ENCODE measurements around the gene MAEA. TPM values are rescaled to one million over a fixed set of nuclear protein-coding genes. Genes with fewer than 3 reads are reported as not detected.

MAEA gene
- total and polyA plus RNA-seq, 2 experiments from 2014 or later, result 49.8 to 99.0 TPM

GRCh38 chr4:1366371-1367229 lies 76.9 kb downstream of the MAEA start:
- Histone ChIP-seq H3K27me3 (ENCODE audit: insufficient read depth) (no peaks in the 10 kb centered on the region), H3F3A (replicated peaks; ENCODE audit: low read depth) (no peaks in the 10 kb centered on the region), H3K4me1 (ENCODE audit: insufficient read depth) (no peaks in the 10 kb centered on the region), H4K20me1 (replicated peaks; ENCODE audit: insufficient read depth) (no peaks in the 10 kb centered on the region; the same call in 1 of the 2 replicates), H3K4me2 (no peak overlapping the region), H3K9me2 (ENCODE audit: insufficient read depth) (no peaks in the 10 kb centered on the region), H3K4me3 (no peak overlapping the region), H3K27ac (ENCODE audit: low read depth) (no peak overlapping the region), H2AFZ (no peak overlapping the region), H3K79me2 (replicated peaks; ENCODE audit: insufficient read depth) (no peaks in the 10 kb centered on the region), H3K36me3 (ENCODE audit: insufficient read depth) (no peaks in the 10 kb centered on the region)
- Mint-ChIP-seq H3K36me3 (ENCODE audit: low read depth) (no peaks in the 10 kb centered on the region), H3K4me1 (no peaks in the 10 kb centered on the region; the same call in 1 of the 3 replicates), H3K9me3 (no peaks in the 10 kb centered on the region; the same call in 2 of the 3 replicates), H3K4me3 (no peak overlapping the region), H3K27me3 (ENCODE audit: insufficient read depth, low read depth, poor library complexity) (peaks cover 6% of the 10 kb centered on the region), H3K27ac (peak overlapping the region; percentile 40; the same call in 1 of the 2 replicates)
- DNase-seq (ENCODE audit: low spot score), result no peak
- TF ChIP-seq EZH2 (IDR thresholded peaks at IDR 0.05; ENCODE audit: low read depth, unreplicated experiment) (no peak), ETS1 (IDR thresholded peaks at IDR 0.05) (no peak), JUNB (IDR thresholded peaks at IDR 0.05; ENCODE audit: unreplicated experiment) (no peak), ZNF114 (CRISPR knock-in tag; IDR thresholded peaks at IDR 0.05) (no peak), POLR2AphosphoS5 (IDR thresholded peaks at IDR 0.05; ENCODE audit: low read depth) (no peak)
- no peak for ATAC-seq

GRCh38 chr4:1367230-1367935 lies 77.7 kb downstream of the MAEA start:
- Mint-ChIP-seq H3K9me3 (no peaks in the 10 kb centered on the region; the same call in 2 of the 3 replicates), H3K27ac (no peak overlapping the region), H3K27me3 (ENCODE audit: insufficient read depth, low read depth, poor library complexity) (peaks cover 6% of the 10 kb centered on the region), H3K36me3 (ENCODE audit: low read depth) (no peaks in the 10 kb centered on the region), H3K4me3 (no peak overlapping the region), H3K4me1 (no peaks in the 10 kb centered on the region; the same call in 2 of the 3 replicates)
- no peak overlapping the region for H2AFZ ChIP-seq
- no peak for ATAC-seq
- no peaks in the 10 kb centered on the region for H3K79me2 ChIP-seq (replicated peaks; ENCODE audit: insufficient read depth)
- no peaks in the 10 kb centered on the region for H3F3A ChIP-seq (replicated peaks; ENCODE audit: low read depth)
- H3K4me3 ChIP-seq, result no peak overlapping the region
- H3K36me3 ChIP-seq (ENCODE audit: insufficient read depth), result no peaks in the 10 kb centered on the region
- H3K4me1 ChIP-seq (ENCODE audit: insufficient read depth), result no peaks in the 10 kb centered on the region
- H3K4me2 ChIP-seq, result no peak overlapping the region
- H4K20me1 ChIP-seq (replicated peaks; ENCODE audit: insufficient read depth), result no peaks in the 10 kb centered on the region; the same call in 1 of the 2 replicates
- H3K27ac ChIP-seq (ENCODE audit: low read depth), result no peak overlapping the region
- no peak for DNase-seq (ENCODE audit: low spot score)
- TF ChIP-seq POLR2AphosphoS5 (IDR thresholded peaks at IDR 0.05; ENCODE audit: low read depth) (no peak), NANOG (IDR thresholded peaks at IDR 0.05; ENCODE audit: borderline replicate concordance) (no peak)
- no peaks in the 10 kb centered on the region for H3K9me2 ChIP-seq (ENCODE audit: insufficient read depth)
- H3K27me3 ChIP-seq (ENCODE audit: insufficient read depth), result no peaks in the 10 kb centered on the region

GRCh38 chr4:1367936-1368289 lies 78.2 kb downstream of the MAEA start:
- H3K36me3 Mint-ChIP-seq (ENCODE audit: low read depth), result peaks cover 3% of the 10 kb centered on the region; the same call in 2 of the 3 replicates
- ATAC-seq, result no peak
- no peak for TF ChIP-seq EZH2 (IDR thresholded peaks at IDR 0.05; ENCODE audit: low read depth, unreplicated experiment)
- 0 out of 4 replicates have a peak, but pooled peaks of 1 of the 2 experiments have one; percentile 11 for TF ChIP-seq CTCF (conservative IDR thresholded peaks at IDR 0.05; ENCODE audit: low read depth in 2 of 2)

More at GRCh38 chr4:1367936-1368289, 78.2 kb downstream of the MAEA start:
- H2AFZ ChIP-seq, result no peak overlapping the region
- no peaks in the 10 kb centered on the region; the same call in 2 of the 3 replicates for H3K9me3 Mint-ChIP-seq
- H3K4me1 ChIP-seq (ENCODE audit: insufficient read depth), result no peaks in the 10 kb centered on the region
- H3K4me3 ChIP-seq, result no peak overlapping the region
- no peaks in the 10 kb centered on the region for H3K9me2 ChIP-seq (ENCODE audit: insufficient read depth)
- H3K4me3 Mint-ChIP-seq, result no peak overlapping the region
- H3K27me3 Mint-ChIP-seq (ENCODE audit: insufficient read depth, low read depth, poor library complexity), result peaks cover 6% of the 10 kb centered on the region
- H4K20me1 ChIP-seq (replicated peaks; ENCODE audit: insufficient read depth), result no peaks in the 10 kb centered on the region; the same call in 1 of the 2 replicates
- H3K79me2 ChIP-seq (replicated peaks; ENCODE audit: insufficient read depth), result no peaks in the 10 kb centered on the region
- H3K27ac Mint-ChIP-seq, result no peak overlapping the region
- DNase-seq (ENCODE audit: low spot score), result no peak
- no peaks in the 10 kb centered on the region; the same call in 2 of the 3 replicates for H3K4me1 Mint-ChIP-seq
- no peak overlapping the region for H3K27ac ChIP-seq (ENCODE audit: low read depth)
- no peaks in the 10 kb centered on the region for H3K36me3 ChIP-seq (ENCODE audit: insufficient read depth)
- H3F3A ChIP-seq (replicated peaks; ENCODE audit: low read depth), result no peaks in the 10 kb centered on the region
- no peak overlapping the region for H3K4me2 ChIP-seq
- H3K27me3 ChIP-seq (ENCODE audit: insufficient read depth), result no peaks in the 10 kb centered on the region
